H1 (cell line): ENCODE results near the gene SYCE1L. TPM values are rescaled to one million over a fixed set of nuclear protein-coding genes. Genes with fewer than 3 reads are reported as not detected.

Experiments used
- CHD7 ChIP-seq: fragments of 300-600 bp; sonication (generic); IDR thresholded peaks from 2 replicates; pipeline ENCODE4 v1.7.1; 2012; ENCODE audit warnings: low read length, moderate library complexity, mild to moderate bottlenecking, inconsistent platforms; ENCODE audit not compliant: insufficient replicate concordance
- CTBP2 ChIP-seq: IDR thresholded peaks from 2 replicates; pipeline ENCODE4 v1.7.0; 2011; ENCODE audit warnings: borderline replicate concordance, mild to moderate bottlenecking, moderate library complexity, mixed read lengths, low read length; ENCODE audit not compliant: insufficient read depth, insufficient read length
- EP300 ChIP-seq, 2 experiments: IDR thresholded peaks; 1 replicate in 1 of 2; 2 replicates in 1 of 2; pipeline ENCODE4 v1.6.1; 2011 to 2012; ENCODE audit warnings: low read depth in 2 of 2, low read length in 2 of 2, mild to moderate bottlenecking in 2 of 2, borderline replicate concordance in 1 of 2, inconsistent platforms in 1 of 2, moderate library complexity in 1 of 2
- HDAC2 ChIP-seq, 2 experiments: fragments of 300-600 bp in 1 of 2; sonication (generic) in 1 of 2; IDR thresholded peaks; 2 replicates each; pipeline ENCODE4 v1.6.1; 2011 to 2012; ENCODE audit warnings: low read depth in 2 of 2, low read length in 2 of 2, mild to moderate bottlenecking in 2 of 2, moderate library complexity in 2 of 2, borderline replicate concordance in 1 of 2, inconsistent platforms in 1 of 2
- SIRT6 ChIP-seq: IDR thresholded peaks from one replicate; pipeline ENCODE4 v1.7.1; 2012; ENCODE audit warnings: low read length, inconsistent platforms
- polyA plus RNA-seq, 7 experiments: library from polyadenylated mRNA; depleted of rRNA in 3 of 7; stranded (reverse) in 5 of 7; unstranded in 2 of 7; fragments of >200 nt in 5 of 7; fragments of 200-250 nt in 2 of 7; gene quantifications; 1 replicate in 5 of 7; 2 replicates in 1 of 7; 4 replicates in 1 of 7; pipeline versions ENCODE4 v1.2.1 to v1.2.3, GENCODE V29; 2011 to 2013; ENCODE audit warnings: missing spikeins in 2 of 7, mixed read lengths in 2 of 7
- total RNA-seq: library from RNA; stranded (reverse); fragmentation: NEBNext Ultra II Directional; extraction: Animal tissue kit (Norgen Biotek cat#: 25700); gene quantifications from 2 replicates; pipeline ENCODE4 v1.2.1, GENCODE V29; 2021

The SYCE1L gene
- total and polyA plus RNA-seq, 2 of the 8 experiments (the other 6 are each of a cell fraction or from before 2014, with no cell fraction given) = 5.8 to 6.8 TPM

GRCh38 chr16:77219437-77219836 lies 20.2 kb downstream of the SYCE1L start (continued):
- TF ChIP-seq SIRT6 = no peak
- no peak for TF ChIP-seq CTBP2
- no peak for TF ChIP-seq CHD7
- no peak for TF ChIP-seq EP300 (IDR thresholded peaks at IDR 0.05; ENCODE audit: borderline replicate concordance in 1 of 2, low read depth in 2 of 2, low read length in 2 of 2)
- no peak for TF ChIP-seq HDAC2 (IDR thresholded peaks at IDR 0.05; ENCODE audit: borderline replicate concordance in 1 of 2, low read depth in 2 of 2, low read length in 2 of 2)
